Esophagus squamous epithelium (tissue), 5 donors: ENCODE results near the gene CST2. TPM values are rescaled to one million over a fixed set of nuclear protein-coding genes. Genes with fewer than 3 reads are reported as not detected.
"Not testable (repeated sequence)": the region's sequence is repeated elsewhere in the genome, so short reads cannot be mapped to it uniquely, and the experiment has no call there.

Experiments used
- DNase-seq: peaks from one replicate; lab custom pipeline; 2025; lab: John Stamatoyannopoulos, UW
- H3K27ac ChIP-seq, 4 donors: fragments of 200-600 bp; sonication (generic); one replicate each; pipeline ENCODE4 v1.5.1; 2016 to 2019; ENCODE audit warnings: mild to moderate bottlenecking in 1 of 4
- H3K27me3 ChIP-seq, 4 donors: fragments of 200-600 bp; sonication (generic); 1 replicate in 3 of 4; 2 replicates in 1 of 4; pipeline versions ENCODE4 v1.5.1 to v1.6.0; 2017 to 2021; ENCODE audit warnings: antibody characterized with exemption in 1 of 4
- H3K36me3 ChIP-seq, 3 donors: fragments of 200-600 bp; sonication (generic); one replicate each; pipeline ENCODE4 v1.5.1; 2016 to 2019
- H3K4me1 ChIP-seq, 3 donors: fragments of 200-600 bp; sonication (generic); one replicate each; pipeline ENCODE4 v1.5.1; 2017 to 2019
- H3K4me3 ChIP-seq, 4 donors: fragments of 200-600 bp; sonication (generic); 1 replicate in 3 of 4; 2 replicates in 1 of 4; pipeline ENCODE4 v1.5.1; 2016 to 2019; ENCODE audit warnings: mild to moderate bottlenecking in 2 of 4, moderate library complexity in 1 of 4
- H3K9me3 ChIP-seq, 3 donors: fragments of 200-600 bp; sonication (generic); one replicate each; pipeline ENCODE4 v1.5.1; 2016 to 2019
- CTCF ChIP-seq, 6 experiments: fragments of 450-650 bp in 4 of 6; fragments of 200-600 bp in 2 of 6; sonication (generic) in 2 of 6; IDR thresholded peaks; one replicate each; pipeline ENCODE4 v1.5.1; 2016 to 2019; ENCODE audit warnings: antibody characterized with exemption in 6 of 6, mild to moderate bottlenecking in 4 of 6, moderate library complexity in 4 of 6
- POLR2A ChIP-seq, 4 donors: fragments of 450-650 bp; IDR thresholded peaks; one replicate each; pipeline ENCODE4 v1.6.1; 2017; ENCODE audit warnings: antibody characterized with exemption in 4 of 4, mild to moderate bottlenecking in 4 of 4, moderate library complexity in 3 of 4
- WGBS, 2 donors: methylation state at CpG; one replicate each; pipeline ENCODE4 v1.1.5; 2018; 5-methylcytosine and 5-hydroxymethylcytosine counted together
- intact Hi-C: fragments of 100-400 bp; cut with DNase I; formaldehyde crosslinking; loops from one replicate; pipeline ENCODE4 v1.15.0; 2022
- total RNA-seq, 4 donors: library from RNA; depleted of rRNA; stranded (reverse); fragments of >200 nt; gene quantifications; one replicate each; pipeline ENCODE4 v1.1.0, GENCODE V29; 2016
- donor health status: DM: yes; HTN: yes; CAD: no.

The CST2 gene
- total RNA-seq, 4 donors from 2014 or later, result not detected

- Histone ChIP-seq H3K27ac (no peak overlapping the region), H3K36me3 (no peaks in the 10 kb centered on the region), H3K4me3 (no peak overlapping the region), H3K27me3 (peaks cover 0 to 10% (median 0%) of the 10 kb centered on the region in 4 donors), H3K4me1 (no peaks in the 10 kb centered on the region), H3K9me3 (no peaks in the 10 kb centered on the region)
- intact Hi-C loops, result no loop called here
- WGBS, 2 donors, result 97% methylated on average over 3 of the region's 3 CpGs
- TF ChIP-seq CTCF (IDR thresholded peaks at IDR 0.05), result no peak
- no peak for TF ChIP-seq POLR2A (IDR thresholded peaks at IDR 0.05)
- no peak for DNase-seq
These were observed 25.7 kb downstream of the CST2 start for GRCh38 chr20:23800865-23801264.

- H3K27ac ChIP-seq, H3K4me3 ChIP-seq, DNase-seq, H3K36me3 ChIP-seq, H3K4me1 ChIP-seq, H3K9me3 ChIP-seq, intact Hi-C loops: not testable (repeated sequence)
- WGBS, 2 donors, result 48 to 61% methylated on average over 4 of the region's 4 CpGs
- H3K27me3 ChIP-seq, result peaks cover 0 to 10% (median 0%) of the 10 kb centered on the region in 4 donors
- peak in 4 of 6 experiments; percentile 41 to 56 (median 51) for TF ChIP-seq CTCF (IDR thresholded peaks at IDR 0.05)
These were observed 27.2 kb downstream of the CST2 start for GRCh38 chr20:23799216-23799847.

- Histone ChIP-seq H3K4me3 (no peak overlapping the region), H3K27me3 (peaks cover 0 to 10% (median 0%) of the 10 kb centered on the region in 4 donors), H3K36me3 (no peaks in the 10 kb centered on the region), H3K4me1 (no peaks in the 10 kb centered on the region), H3K9me3 (no peaks in the 10 kb centered on the region), H3K27ac (no peak overlapping the region)
- intact Hi-C loops, result no loop called here
- TF ChIP-seq CTCF (IDR thresholded peaks at IDR 0.05) (no peak), POLR2A (IDR thresholded peaks at IDR 0.05) (no peak)
- DNase-seq, result no peak
- WGBS, 2 donors, result 93 to 95% methylated on average over 3 of the region's 3 CpGs
These were observed 31.0 kb downstream of the CST2 start for GRCh38 chr20:23795526-23795925.

GRCh38 chr20:23794841-23795240 lies 31.7 kb downstream of the CST2 start:
- no peak for TF ChIP-seq POLR2A (IDR thresholded peaks at IDR 0.05)
- TF ChIP-seq CTCF (IDR thresholded peaks at IDR 0.05), result no peak
- 39 to 53% methylated on average over 7 of the region's 7 CpGs for WGBS, 2 donors
- H3K4me3 ChIP-seq, result no peak overlapping the region
- intact Hi-C loops, result no loop called here
- H3K27me3 ChIP-seq, result peaks cover 0 to 10% (median 0%) of the 10 kb centered on the region in 4 donors
- no peaks in the 10 kb centered on the region for H3K4me1 ChIP-seq
- no peak overlapping the region for H3K27ac ChIP-seq
- no peaks in the 10 kb centered on the region for H3K36me3 ChIP-seq
- no peaks in the 10 kb centered on the region for H3K9me3 ChIP-seq
- DNase-seq, result no peak

GRCh38 chr20:23794065-23794464 lies 32.5 kb downstream of the CST2 start:
- H3K36me3 ChIP-seq, result no peaks in the 10 kb centered on the region
- no peaks in the 10 kb centered on the region for H3K4me1 ChIP-seq
- TF ChIP-seq POLR2A (IDR thresholded peaks at IDR 0.05) (no peak), CTCF (IDR thresholded peaks at IDR 0.05) (no peak)
- no peaks in the 10 kb centered on the region for H3K9me3 ChIP-seq
- H3K27ac ChIP-seq, result no peak overlapping the region
- no peak for DNase-seq
- peaks cover 0 to 10% (median 0%) of the 10 kb centered on the region in 4 donors for H3K27me3 ChIP-seq
- WGBS, 2 donors, result 54 to 66% methylated on average over 4 to 7 of the region's 7 CpGs
- intact Hi-C loops, result no loop called here
- no peak overlapping the region for H3K4me3 ChIP-seq
